GM12892 (cell line): ENCODE data around the gene HIGD1A.

Experiments
- POLR2A ChIP-seq: IDR thresholded peaks from 2 replicates; pipeline ENCODE4 v1.6.1; 2011; ENCODE audit warnings: low read depth, low read length, control low read depth
- POLR2AphosphoS5 ChIP-seq: IDR thresholded peaks from 2 replicates; pipeline ENCODE4 v1.6.1; 2011; ENCODE audit warnings: low read depth, low read length, control low read depth
- TAF1 ChIP-seq: IDR thresholded peaks from 2 replicates; pipeline ENCODE4 v1.6.1; 2011; ENCODE audit warnings: low read depth, mild to moderate bottlenecking, control low read depth, low read length, borderline replicate concordance

DNA sequence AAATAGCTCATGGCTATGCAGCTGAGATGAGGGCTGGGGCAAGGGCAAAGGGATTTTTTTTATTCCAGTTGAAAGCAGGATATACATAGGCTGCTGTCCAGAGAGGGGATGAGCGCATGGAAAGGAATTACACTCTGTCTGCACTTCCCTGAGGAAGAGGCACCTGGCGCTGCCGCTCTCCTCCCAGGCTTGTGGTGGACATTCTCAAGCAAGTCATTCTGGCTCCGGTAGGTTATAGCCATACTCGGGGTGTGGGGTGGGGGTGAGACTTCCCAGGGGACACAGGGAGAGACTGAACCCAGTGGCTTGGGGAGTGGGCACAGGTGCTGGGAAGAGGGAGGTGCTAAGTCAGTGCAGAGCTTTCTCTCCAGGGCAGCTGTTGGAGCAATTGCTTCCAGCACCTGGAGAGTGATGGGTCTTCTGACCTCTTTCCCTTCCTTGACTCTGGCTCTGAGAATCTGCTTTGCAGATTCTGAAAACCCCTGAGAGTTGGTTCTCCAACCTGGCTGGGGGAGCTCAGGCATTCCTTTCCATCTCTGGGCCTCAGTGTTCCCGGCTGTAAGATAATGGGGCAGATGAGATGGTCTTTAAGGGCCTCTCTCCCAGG lies 47.0 kb upstream of the HIGD1A start:
- TF ChIP-seq POLR2A (no peak), TAF1 (no peak), POLR2AphosphoS5 (no peak)
